Measurements from ENCODE around the gene SGMS1.
A peak's percentile ranks its signal among the peaks of the same experiment; 100 is the strongest.

SGMS1 gene

GRCh38 chr10:50406457-50407070, 217.2 kb downstream of the SGMS1 start (continued):
- TF ChIP-seq TSHZ2 (CRISPR knock-in tag; IDR thresholded peaks at IDR 0.05) = no peak

GRCh38 chr10:50405723-50406122, 218.0 kb downstream of the SGMS1 start:
- ATAC-seq = no peak
- TF ChIP-seq CSRNP3 (CRISPR knock-in tag; IDR thresholded peaks at IDR 0.05) (no peak), GLIS3 (CRISPR knock-in tag; IDR thresholded peaks at IDR 0.05) (no peak), ISL1 (CRISPR knock-in tag; IDR thresholded peaks at IDR 0.05) (peak; percentile 30; the same call in 1 of the 2 replicates)

GRCh38 chr10:50404021-50404773, 219.6 kb downstream of the SGMS1 start:
- no peak for TF ChIP-seq ZNF70 (CRISPR knock-in tag; IDR thresholded peaks at IDR 0.05)
- TF ChIP-seq ZFP30 (CRISPR knock-in tag; IDR thresholded peaks at IDR 0.05) = no peak
- no peak for TF ChIP-seq TSHZ2 (CRISPR knock-in tag; IDR thresholded peaks at IDR 0.05)
- TF ChIP-seq ISL1 (CRISPR knock-in tag; IDR thresholded peaks at IDR 0.05) = no peak
- TF ChIP-seq TCF4 (CRISPR knock-in tag; IDR thresholded peaks at IDR 0.05; ENCODE audit: borderline replicate concordance) = no peak
- TF ChIP-seq ZNF565 (CRISPR knock-in tag; conservative IDR thresholded peaks at IDR 0.05; ENCODE audit: low read depth) = no peak
- TF ChIP-seq CSDC2 (CRISPR knock-in tag; IDR thresholded peaks at IDR 0.05) = no peak
- no peak for TF ChIP-seq CSRNP3 (CRISPR knock-in tag; IDR thresholded peaks at IDR 0.05)
- ATAC-seq = no peak

- no peak for ATAC-seq
- no peak for TF ChIP-seq ZNF8 (CRISPR knock-in tag; IDR thresholded peaks at IDR 0.05)
- no peak for TF ChIP-seq PATZ1 (CRISPR knock-in tag; IDR thresholded peaks at IDR 0.05; ENCODE audit: borderline replicate concordance)
- TF ChIP-seq ZFP30 (CRISPR knock-in tag; IDR thresholded peaks at IDR 0.05) = no peak
- TF ChIP-seq ZNF565 (CRISPR knock-in tag; conservative IDR thresholded peaks at IDR 0.05; ENCODE audit: low read depth) = no peak
- TF ChIP-seq PPARA (CRISPR knock-in tag; IDR thresholded peaks at IDR 0.05; ENCODE audit: borderline replicate concordance) = no peak
- no peak for TF ChIP-seq ARNTL (CRISPR knock-in tag; IDR thresholded peaks at IDR 0.05; ENCODE audit: borderline replicate concordance, low read depth)
- no peak for TF ChIP-seq ESRRG (CRISPR knock-in tag; IDR thresholded peaks at IDR 0.05)
- no peak for TF ChIP-seq CSRNP3 (CRISPR knock-in tag; IDR thresholded peaks at IDR 0.05)
- no peak for TF ChIP-seq ZFP3 (CRISPR knock-in tag; IDR thresholded peaks at IDR 0.05)
- no peak for TF ChIP-seq CREB5 (CRISPR knock-in tag; IDR thresholded peaks at IDR 0.05; ENCODE audit: low read depth)
- TF ChIP-seq OSR1 (CRISPR knock-in tag; IDR thresholded peaks at IDR 0.05) = no peak
- no peak for TF ChIP-seq CSDC2 (CRISPR knock-in tag; IDR thresholded peaks at IDR 0.05)
Measured at GRCh38 chr10:50403074-50403473, 220.7 kb downstream of the SGMS1 start.

All from SK-N-SH treated with all-trans-retinoic acid at 6 μM for 48 hours (cell line).